Panc1 (cell line): ENCODE results near the gene MAOB. TPM values are rescaled to one million over a fixed set of nuclear protein-coding genes. Genes with fewer than 3 reads are reported as not detected.

Experiments used
- ATAC-seq: fragments of 200-7000 bp; cut with Tn5 transposase; 2 replicates; pipeline ENCODE4 v1.9.1; 2020; ENCODE audit warnings: mild to moderate bottlenecking, moderate library complexity
- BruUV-seq: library from RNA; stranded (reverse); fragments of 400-500 nt; replicated peaks from 2 replicates; lab custom pipeline; 2021; lab: Mats Ljungman, UMichigan
- CTCF ChIA-PET: fragments of 300-600 bp; sonication (Branson Sonifier 250); formaldehyde crosslinking; loops from one replicate; lab custom pipeline; 2022; ENCODE audit warnings: antibody characterized with exemption; lab: Charles Lee
- POLR2A ChIA-PET: fragments of 300-600 bp; sonication (Branson Sonifier 250); formaldehyde crosslinking; loops from one replicate; lab custom pipeline; 2022; ENCODE audit warnings: antibody characterized with exemption; lab: Charles Lee
- DNase-seq: peaks from one replicate; pipeline ENCODE4 v3.0.0-alpha.2; 2010; ENCODE audit warnings: low read depth, low spot score
- H3K27ac ChIP-seq: 2 replicates; pipeline ENCODE4 v1.5.1; 2011; ENCODE audit warnings: mild to moderate bottlenecking, low read length, inconsistent platforms
- H3K27me3 ChIP-seq: fragments of 200-500 bp; sonication (Bioruptor generic); 2 replicates; pipeline ENCODE4 v1.6.0; 2014; ENCODE audit warnings: low read length, inconsistent platforms; ENCODE audit not compliant: control insufficient read depth, insufficient read depth
- H3K36me3 ChIP-seq: fragments of 200-500 bp; sonication (Bioruptor generic); 2 replicates; pipeline ENCODE4 v1.5.1; 2014; ENCODE audit warnings: inconsistent platforms, mild to moderate bottlenecking, low read length, moderate library complexity; ENCODE audit not compliant: control insufficient read depth, insufficient read depth
- H3K4me1 ChIP-seq: 2 replicates; pipeline ENCODE4 v1.5.1; 2011; ENCODE audit warnings: inconsistent platforms, mild to moderate bottlenecking, low read length, moderate library complexity; ENCODE audit not compliant: control insufficient read depth, insufficient read depth
- H3K4me3 ChIP-seq, 2 experiments: 2 replicates each; pipeline ENCODE4 v1.5.1; 2011 to 2012; ENCODE audit warnings: low read depth in 2 of 2, low read length in 2 of 2, mild to moderate bottlenecking in 2 of 2, inconsistent platforms in 1 of 2, moderate library complexity in 1 of 2
- H3K9me3 ChIP-seq: fragments of 200-500 bp; sonication (Bioruptor generic); 2 replicates; pipeline ENCODE4 v1.5.1; 2014; ENCODE audit warnings: low read depth, mild to moderate bottlenecking, inconsistent platforms, low read length, moderate library complexity; ENCODE audit not compliant: control insufficient read depth, insufficient read depth
- POLR2AphosphoS5 ChIP-seq: IDR thresholded peaks from 2 replicates; pipeline ENCODE4 v1.6.1; 2012; ENCODE audit warnings: mild to moderate bottlenecking, low read depth, low read length, moderate library complexity
- SIN3A ChIP-seq: IDR thresholded peaks from 2 replicates; pipeline ENCODE4 v1.6.1; 2012; ENCODE audit warnings: low read depth, mild to moderate bottlenecking, low read length, moderate library complexity, borderline replicate concordance; ENCODE audit not compliant: insufficient read depth
- TCF7L2 ChIP-seq: IDR thresholded peaks from 2 replicates; pipeline ENCODE4 v1.6.1; 2011; ENCODE audit warnings: mild to moderate bottlenecking, low read depth, low read length, inconsistent platforms
- in situ Hi-C: cut with HindIII; loops from 2 replicates; pipeline ENCODE4 v1.10.0; 2016; ENCODE audit warnings: low sequenced_read_pairs, low pct_unique_long_range_greater_than_20kb
- intact Hi-C: fragments of 100-400 bp; cut with micrococcal nuclease; formaldehyde crosslinking; loops from one replicate; pipeline ENCODE4 v1.10.0; 2022; ENCODE audit not compliant: unreplicated experiment
- total RNA-seq: library from RNA; stranded (reverse); gene quantifications from one replicate; pipeline ENCODE4 v1.2.1, GENCODE V29; 2021; ENCODE audit not compliant: unreplicated experiment
- TF ChIP-seq, protein P1 (sequence below): fragments of 450-650 bp; IDR thresholded peaks from 2 replicates; pipeline ENCODE4 v1.5.1; 2017; ENCODE audit warnings: mild to moderate bottlenecking
- TF ChIP-seq, protein P2 (sequence below), 2 experiments: IDR thresholded peaks; 2 replicates each; pipeline ENCODE4 v1.6.1; 2011 to 2012; ENCODE audit warnings: low read depth in 2 of 2, control low read depth in 1 of 2, low read length in 1 of 2, mild to moderate bottlenecking in 1 of 2, moderate library complexity in 1 of 2; ENCODE audit not compliant: insufficient read depth in 1 of 2

MAOB gene
- total RNA-seq, 1 experiment from 2014 or later: not detected

DNA sequence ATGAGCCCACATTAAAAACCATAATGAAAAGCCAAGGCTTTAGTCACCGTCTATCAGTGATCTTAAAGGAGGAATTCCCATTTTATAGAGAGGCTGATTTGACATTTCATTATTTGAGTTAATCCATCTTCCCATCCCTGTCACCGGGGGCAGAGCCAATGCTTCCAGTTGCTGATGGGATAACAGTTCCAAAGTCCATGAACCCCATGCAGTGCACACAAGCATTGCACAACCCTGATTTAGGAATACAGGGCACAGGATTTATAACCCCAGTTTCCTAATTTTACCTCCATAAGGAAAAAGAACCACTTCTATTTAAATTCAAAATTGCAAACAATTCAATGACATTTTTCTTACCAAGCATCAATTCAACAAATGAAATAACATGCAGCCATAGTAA lies 36.5 kb downstream of the MAOB start:
- no peaks in the 10 kb centered on the region for H3K9me3 ChIP-seq
- no peak overlapping the region for H3K27ac ChIP-seq
- TF ChIP-seq SIN3A: no peak
- TF ChIP-seq, protein P1, sequence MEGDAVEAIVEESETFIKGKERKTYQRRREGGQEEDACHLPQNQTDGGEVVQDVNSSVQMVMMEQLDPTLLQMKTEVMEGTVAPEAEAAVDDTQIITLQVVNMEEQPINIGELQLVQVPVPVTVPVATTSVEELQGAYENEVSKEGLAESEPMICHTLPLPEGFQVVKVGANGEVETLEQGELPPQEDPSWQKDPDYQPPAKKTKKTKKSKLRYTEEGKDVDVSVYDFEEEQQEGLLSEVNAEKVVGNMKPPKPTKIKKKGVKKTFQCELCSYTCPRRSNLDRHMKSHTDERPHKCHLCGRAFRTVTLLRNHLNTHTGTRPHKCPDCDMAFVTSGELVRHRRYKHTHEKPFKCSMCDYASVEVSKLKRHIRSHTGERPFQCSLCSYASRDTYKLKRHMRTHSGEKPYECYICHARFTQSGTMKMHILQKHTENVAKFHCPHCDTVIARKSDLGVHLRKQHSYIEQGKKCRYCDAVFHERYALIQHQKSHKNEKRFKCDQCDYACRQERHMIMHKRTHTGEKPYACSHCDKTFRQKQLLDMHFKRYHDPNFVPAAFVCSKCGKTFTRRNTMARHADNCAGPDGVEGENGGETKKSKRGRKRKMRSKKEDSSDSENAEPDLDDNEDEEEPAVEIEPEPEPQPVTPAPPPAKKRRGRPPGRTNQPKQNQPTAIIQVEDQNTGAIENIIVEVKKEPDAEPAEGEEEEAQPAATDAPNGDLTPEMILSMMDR: no peak
- TF ChIP-seq, protein P2, sequence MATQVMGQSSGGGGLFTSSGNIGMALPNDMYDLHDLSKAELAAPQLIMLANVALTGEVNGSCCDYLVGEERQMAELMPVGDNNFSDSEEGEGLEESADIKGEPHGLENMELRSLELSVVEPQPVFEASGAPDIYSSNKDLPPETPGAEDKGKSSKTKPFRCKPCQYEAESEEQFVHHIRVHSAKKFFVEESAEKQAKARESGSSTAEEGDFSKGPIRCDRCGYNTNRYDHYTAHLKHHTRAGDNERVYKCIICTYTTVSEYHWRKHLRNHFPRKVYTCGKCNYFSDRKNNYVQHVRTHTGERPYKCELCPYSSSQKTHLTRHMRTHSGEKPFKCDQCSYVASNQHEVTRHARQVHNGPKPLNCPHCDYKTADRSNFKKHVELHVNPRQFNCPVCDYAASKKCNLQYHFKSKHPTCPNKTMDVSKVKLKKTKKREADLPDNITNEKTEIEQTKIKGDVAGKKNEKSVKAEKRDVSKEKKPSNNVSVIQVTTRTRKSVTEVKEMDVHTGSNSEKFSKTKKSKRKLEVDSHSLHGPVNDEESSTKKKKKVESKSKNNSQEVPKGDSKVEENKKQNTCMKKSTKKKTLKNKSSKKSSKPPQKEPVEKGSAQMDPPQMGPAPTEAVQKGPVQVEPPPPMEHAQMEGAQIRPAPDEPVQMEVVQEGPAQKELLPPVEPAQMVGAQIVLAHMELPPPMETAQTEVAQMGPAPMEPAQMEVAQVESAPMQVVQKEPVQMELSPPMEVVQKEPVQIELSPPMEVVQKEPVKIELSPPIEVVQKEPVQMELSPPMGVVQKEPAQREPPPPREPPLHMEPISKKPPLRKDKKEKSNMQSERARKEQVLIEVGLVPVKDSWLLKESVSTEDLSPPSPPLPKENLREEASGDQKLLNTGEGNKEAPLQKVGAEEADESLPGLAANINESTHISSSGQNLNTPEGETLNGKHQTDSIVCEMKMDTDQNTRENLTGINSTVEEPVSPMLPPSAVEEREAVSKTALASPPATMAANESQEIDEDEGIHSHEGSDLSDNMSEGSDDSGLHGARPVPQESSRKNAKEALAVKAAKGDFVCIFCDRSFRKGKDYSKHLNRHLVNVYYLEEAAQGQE (IDR thresholded peaks at IDR 0.05; ENCODE audit: insufficient read depth in 1 of 2, low read depth in 2 of 2, low read length in 1 of 2): no peak
- TF ChIP-seq TCF7L2: no peak
- TF ChIP-seq POLR2AphosphoS5: no peak
- no peaks in the 10 kb centered on the region for H3K27me3 ChIP-seq
- intact Hi-C loops (no loop called here), in situ Hi-C loops (no loop called here)
- no peaks in the 10 kb centered on the region for H3K4me1 ChIP-seq
- no TSS peak for BruUV-seq
- DNase-seq (no peak), ATAC-seq (no peak)
- no peak overlapping the region for H3K4me3 ChIP-seq
- CTCF ChIA-PET: no interaction called here
- POLR2A ChIA-PET: no interaction called here
- H3K36me3 ChIP-seq: no peaks in the 10 kb centered on the region

DNA sequence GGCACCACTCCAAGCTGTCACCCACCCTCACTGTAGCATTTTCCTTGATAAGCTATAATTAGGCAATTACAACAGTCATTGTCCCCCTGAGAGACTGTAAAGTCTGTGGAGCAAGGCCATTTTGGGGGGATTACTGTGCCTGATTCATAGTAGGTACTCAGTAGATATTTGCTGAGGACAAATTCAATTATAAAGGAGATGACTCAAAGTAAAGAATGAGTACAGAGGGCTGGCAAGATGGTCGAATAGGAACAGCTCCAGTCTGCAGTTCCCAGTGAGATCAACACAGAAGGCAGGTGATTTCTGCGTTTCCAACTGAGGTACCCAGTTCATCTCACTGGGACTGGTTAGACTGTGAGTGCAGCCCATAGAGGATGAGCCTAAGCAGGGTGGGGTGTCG lies 42.0 kb downstream of the MAOB start:
- ATAC-seq: no peak
- POLR2A ChIA-PET: no interaction called here
- TF ChIP-seq, protein P2 (IDR thresholded peaks at IDR 0.05; ENCODE audit: insufficient read depth in 1 of 2, low read depth in 2 of 2, low read length in 1 of 2): no peak
- no peak for TF ChIP-seq POLR2AphosphoS5
- TF ChIP-seq, protein P1: no peak
- no peak for TF ChIP-seq SIN3A
- TF ChIP-seq TCF7L2: no peak
- H3K9me3 ChIP-seq: no peaks in the 10 kb centered on the region
- DNase-seq: no peak
- H3K4me1 ChIP-seq: no peaks in the 10 kb centered on the region
- H3K36me3 ChIP-seq: no peaks in the 10 kb centered on the region
- CTCF ChIA-PET: no interaction called here
- BruUV-seq: no TSS peak
- intact Hi-C loops: no loop called here
- no peak overlapping the region for H3K27ac ChIP-seq
- no peaks in the 10 kb centered on the region for H3K27me3 ChIP-seq
- H3K4me3 ChIP-seq: no peak overlapping the region
- in situ Hi-C loops: no loop called here
